Neural cell (in vitro differentiated cells): ENCODE results near the gene LAPTM5. TPM values are rescaled to one million over a fixed set of nuclear protein-coding genes. Genes with fewer than 3 reads are reported as not detected.

ENCODE experiments used
- H2AFZ ChIP-seq: fragments of 200-600, 300-800 bp; sonication (generic), shearing (Covaris generic); 2 replicates; pipeline ENCODE4 v1.6.0; 2014; ENCODE audit warnings: low read depth, mild to moderate bottlenecking, antibody characterized with exemption, low read length, moderate library complexity
- H3F3A ChIP-seq: fragments of 200-600 bp; shearing (Covaris generic); 2 replicates; pipeline ENCODE4 v1.6.1; 2016; ENCODE audit warnings: mild to moderate bottlenecking, moderate library complexity, mixed read lengths, antibody characterized with exemption, low read length; ENCODE audit not compliant: insufficient read depth, poor library complexity, severe bottlenecking
- H3K27ac ChIP-seq: fragments of 200-600, 300-800 bp; sonication (generic), shearing (Covaris generic); 2 replicates; pipeline ENCODE4 v1.5.1; 2014; ENCODE audit warnings: mild to moderate bottlenecking, low read length, moderate library complexity
- H3K27me3 ChIP-seq: fragments of 300-800, 200-600 bp; sonication (generic), shearing (Covaris generic); 2 replicates; pipeline ENCODE4 v1.6.0; 2014; ENCODE audit warnings: mild to moderate bottlenecking, low read depth, low read length, moderate library complexity; ENCODE audit not compliant: insufficient read depth
- H3K36me3 ChIP-seq: fragments of 300-800, 200-600 bp; sonication (generic), shearing (Covaris generic); 2 replicates; pipeline ENCODE4 v1.5.1; 2014; ENCODE audit warnings: mild to moderate bottlenecking, antibody characterized with exemption, low read length, moderate library complexity; ENCODE audit not compliant: insufficient read depth
- H3K4me2 ChIP-seq: fragments of 300-800, 200-600 bp; sonication (generic), shearing (Covaris generic); 2 replicates; pipeline ENCODE4 v1.6.0; 2014; ENCODE audit warnings: mild to moderate bottlenecking, low read length
- H3K4me3 ChIP-seq: fragments of 300-800, 200-600 bp; sonication (generic), shearing (Covaris generic); 2 replicates; pipeline ENCODE4 v1.5.1; 2014; ENCODE audit warnings: mild to moderate bottlenecking, low read length, moderate library complexity
- H3K79me2 ChIP-seq: fragments of 200-600 bp; shearing (Covaris generic); replicated peaks from 2 replicates; pipeline ENCODE4 v1.6.0; 2014; ENCODE audit warnings: mild to moderate bottlenecking, low read length, moderate library complexity; ENCODE audit not compliant: insufficient read depth
- H3K9ac ChIP-seq: fragments of 300-800, 200-600 bp; sonication (generic), shearing (Covaris generic); 2 replicates; pipeline ENCODE4 v1.6.1; 2016; ENCODE audit warnings: mild to moderate bottlenecking, low read length, mixed read lengths
- H3K9me2 ChIP-seq: fragments of 200-600 bp; shearing (Covaris generic); 2 replicates; pipeline ENCODE4 v1.6.1; 2016; ENCODE audit warnings: mild to moderate bottlenecking, low read length, mixed read lengths; ENCODE audit not compliant: insufficient read depth
- H3K9me3 ChIP-seq: fragments of 200-600, 300-800 bp; sonication (generic), shearing (Covaris generic); 2 replicates; pipeline ENCODE4 v1.6.1; 2016; ENCODE audit warnings: mild to moderate bottlenecking, mixed run types, low read length, moderate library complexity, mixed read lengths
- H4K20me1 ChIP-seq: fragments of 200-600 bp; shearing (Covaris generic); 2 replicates; pipeline ENCODE4 v1.6.1; 2016; ENCODE audit warnings: mild to moderate bottlenecking, mixed run types; ENCODE audit not compliant: insufficient read depth
- CTCF ChIP-seq: fragments of 450-650 bp; IDR thresholded peaks from 2 replicates; pipeline ENCODE4 v1.5.1; 2014; ENCODE audit warnings: antibody characterized with exemption, mild to moderate bottlenecking, moderate library complexity; ENCODE audit not compliant: poor library complexity, severe bottlenecking
- EP300 ChIP-seq: fragments of 450-650 bp; conservative IDR thresholded peaks from 2 replicates; pipeline ENCODE4 v1.6.1; 2014; ENCODE audit warnings: antibody characterized with exemption, mild to moderate bottlenecking, moderate library complexity; ENCODE audit not compliant: poor library complexity, severe bottlenecking
- EZH2 ChIP-seq: fragments of 200-600, 300-800 bp; shearing (Covaris generic), sonication (generic); IDR thresholded peaks from 2 replicates; pipeline ENCODE4 v1.6.1; 2014; ENCODE audit warnings: antibody characterized with exemption, low read length, borderline replicate concordance, mild to moderate bottlenecking; ENCODE audit not compliant: insufficient read depth, poor library complexity, severe bottlenecking
- MXI1 ChIP-seq: fragments of 450-650 bp; conservative IDR thresholded peaks from 2 replicates; pipeline ENCODE4 v1.6.1; 2014; ENCODE audit warnings: antibody characterized with exemption, mild to moderate bottlenecking; ENCODE audit not compliant: poor library complexity, severe bottlenecking
- POLR2AphosphoS5 ChIP-seq: IDR thresholded peaks from 2 replicates; pipeline ENCODE4 v1.6.1; 2012
- RAD21 ChIP-seq: fragments of 450-650 bp; conservative IDR thresholded peaks from 2 replicates; pipeline ENCODE4 v1.6.1; 2014; ENCODE audit warnings: antibody characterized with exemption, mild to moderate bottlenecking, moderate library complexity
- SMC3 ChIP-seq: fragments of 450-650 bp; conservative IDR thresholded peaks from 2 replicates; pipeline ENCODE4 v1.6.1; 2014; ENCODE audit warnings: antibody characterized with exemption, mild to moderate bottlenecking, moderate library complexity; ENCODE audit not compliant: poor library complexity
- TAF1 ChIP-seq: IDR thresholded peaks from 2 replicates; pipeline ENCODE4 v1.6.1; 2012; ENCODE audit warnings: low read depth
- polyA plus RNA-seq: library from polyadenylated mRNA; depleted of rRNA; stranded (reverse); fragments of >200 nt; gene quantifications from 2 replicates; pipeline ENCODE4 v1.2.3, GENCODE V29; 2014
- TF ChIP-seq, protein P1 (sequence below): IDR thresholded peaks from 2 replicates; pipeline ENCODE4 v1.6.1; 2012; ENCODE audit warnings: borderline replicate concordance

The LAPTM5 gene
- polyA plus RNA-seq, 1 donor from 2014 or later = 0.12 TPM

DNA sequence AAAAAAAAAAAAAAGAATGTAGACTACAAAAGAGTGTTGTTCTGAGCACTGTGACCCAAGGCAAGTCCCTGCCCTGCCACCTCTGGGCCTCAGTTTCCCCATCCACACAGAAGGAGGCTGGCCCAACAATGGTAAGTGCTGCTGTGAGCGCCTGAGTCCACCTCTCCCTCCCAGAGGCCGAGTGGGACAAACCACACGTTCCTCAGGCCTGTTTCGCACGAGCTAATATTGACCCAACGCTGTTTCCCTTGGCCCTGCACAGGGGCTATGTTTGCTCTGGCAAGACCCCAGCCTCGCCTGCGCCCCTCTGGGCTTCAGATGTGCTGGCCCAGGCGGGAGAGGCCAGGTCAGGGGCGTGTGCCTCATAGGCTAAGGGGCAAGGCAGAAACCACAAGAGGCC lies 12.6 kb upstream of the LAPTM5 start:
- Histone ChIP-seq H3K27ac (no peak overlapping the region), H3K9ac (no peak overlapping the region), H3K27me3 (no peaks in the 10 kb centered on the region), H4K20me1 (no peaks in the 10 kb centered on the region), H3K4me3 (no peak overlapping the region), H2AFZ (no peak overlapping the region), H3F3A (no peaks in the 10 kb centered on the region), H3K9me3 (no peaks in the 10 kb centered on the region), H3K4me2 (no peak overlapping the region), H3K9me2 (no peaks in the 10 kb centered on the region), H3K36me3 (no peaks in the 10 kb centered on the region), H3K79me2 (no peaks in the 10 kb centered on the region)
- TF ChIP-seq EP300 (no peak), MXI1 (no peak), RAD21 (no peak), POLR2AphosphoS5 (no peak), TAF1 (no peak), EZH2 (no peak), SMC3 (no peak), CTCF (no peak)
- TF ChIP-seq, protein P1, sequence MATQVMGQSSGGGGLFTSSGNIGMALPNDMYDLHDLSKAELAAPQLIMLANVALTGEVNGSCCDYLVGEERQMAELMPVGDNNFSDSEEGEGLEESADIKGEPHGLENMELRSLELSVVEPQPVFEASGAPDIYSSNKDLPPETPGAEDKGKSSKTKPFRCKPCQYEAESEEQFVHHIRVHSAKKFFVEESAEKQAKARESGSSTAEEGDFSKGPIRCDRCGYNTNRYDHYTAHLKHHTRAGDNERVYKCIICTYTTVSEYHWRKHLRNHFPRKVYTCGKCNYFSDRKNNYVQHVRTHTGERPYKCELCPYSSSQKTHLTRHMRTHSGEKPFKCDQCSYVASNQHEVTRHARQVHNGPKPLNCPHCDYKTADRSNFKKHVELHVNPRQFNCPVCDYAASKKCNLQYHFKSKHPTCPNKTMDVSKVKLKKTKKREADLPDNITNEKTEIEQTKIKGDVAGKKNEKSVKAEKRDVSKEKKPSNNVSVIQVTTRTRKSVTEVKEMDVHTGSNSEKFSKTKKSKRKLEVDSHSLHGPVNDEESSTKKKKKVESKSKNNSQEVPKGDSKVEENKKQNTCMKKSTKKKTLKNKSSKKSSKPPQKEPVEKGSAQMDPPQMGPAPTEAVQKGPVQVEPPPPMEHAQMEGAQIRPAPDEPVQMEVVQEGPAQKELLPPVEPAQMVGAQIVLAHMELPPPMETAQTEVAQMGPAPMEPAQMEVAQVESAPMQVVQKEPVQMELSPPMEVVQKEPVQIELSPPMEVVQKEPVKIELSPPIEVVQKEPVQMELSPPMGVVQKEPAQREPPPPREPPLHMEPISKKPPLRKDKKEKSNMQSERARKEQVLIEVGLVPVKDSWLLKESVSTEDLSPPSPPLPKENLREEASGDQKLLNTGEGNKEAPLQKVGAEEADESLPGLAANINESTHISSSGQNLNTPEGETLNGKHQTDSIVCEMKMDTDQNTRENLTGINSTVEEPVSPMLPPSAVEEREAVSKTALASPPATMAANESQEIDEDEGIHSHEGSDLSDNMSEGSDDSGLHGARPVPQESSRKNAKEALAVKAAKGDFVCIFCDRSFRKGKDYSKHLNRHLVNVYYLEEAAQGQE = no peak

- no peak overlapping the region for H3K9ac ChIP-seq
- H3K79me2 ChIP-seq = no peaks in the 10 kb centered on the region
- no peaks in the 10 kb centered on the region for H3K9me2 ChIP-seq
- H3K36me3 ChIP-seq = no peaks in the 10 kb centered on the region
- H3K27ac ChIP-seq = no peak overlapping the region
- no peak for TF ChIP-seq TAF1
- no peak for TF ChIP-seq MXI1
- TF ChIP-seq CTCF = no peak
- TF ChIP-seq EP300 = no peak
- no peak for TF ChIP-seq SMC3
- TF ChIP-seq, protein P1 = no peak
- TF ChIP-seq EZH2 = no peak
- no peak for TF ChIP-seq POLR2AphosphoS5
- TF ChIP-seq RAD21 = no peak
- H3K4me3 ChIP-seq = no peak overlapping the region
- no peaks in the 10 kb centered on the region for H3F3A ChIP-seq
- H3K27me3 ChIP-seq = no peaks in the 10 kb centered on the region
- H3K4me2 ChIP-seq = no peak overlapping the region
- no peak overlapping the region for H2AFZ ChIP-seq
- no peaks in the 10 kb centered on the region for H4K20me1 ChIP-seq
- H3K9me3 ChIP-seq = no peaks in the 10 kb centered on the region
These were observed 11.5 kb upstream of the LAPTM5 start for GRCh38 chr1:30768830-30769718.
